GM21737 (cell line): ENCODE measurements around the gene GRID1.
"Not testable (repeated sequence)": the region's sequence is repeated elsewhere in the genome, so short reads cannot be mapped to it uniquely, and the experiment has no call there.

ENCODE experiments used
- ATAC-seq: cut with Tn5 transposase; IDR thresholded peaks from one replicate; pipeline ENCODE4 v1.9.1; 2021; ENCODE audit warnings: mild to moderate bottlenecking, moderate library complexity; ENCODE audit not compliant: unreplicated experiment

GRID1 gene

GRCh38 chr10:85702768-85703167 lies 663.8 kb downstream of the GRID1 start:
- ATAC-seq: no peak

- not testable (repeated sequence) for ATAC-seq
Measured at GRCh38 chr10:85699066-85699465, 667.5 kb downstream of the GRID1 start.

GRCh38 chr10:85696893-85697292 lies 669.7 kb downstream of the GRID1 start:
- no peak for ATAC-seq

- no peak for ATAC-seq
Measured at GRCh38 chr10:85682621-85683020, 684.0 kb downstream of the GRID1 start.

- ATAC-seq: no peak
Measured at GRCh38 chr10:85679710-85680109, 686.9 kb downstream of the GRID1 start.

GRCh38 chr10:85679061-85679460 lies 687.5 kb downstream of the GRID1 start:
- ATAC-seq: no peak

GRCh38 chr10:85674851-85675250 lies 691.7 kb downstream of the GRID1 start:
- no peak for ATAC-seq

- no peak for ATAC-seq
Measured at GRCh38 chr10:85673270-85673669, 693.3 kb downstream of the GRID1 start.

GRCh38 chr10:85671530-85671929 lies 695.1 kb downstream of the GRID1 start:
- no peak for ATAC-seq

GRCh38 chr10:85668522-85668921 lies 698.1 kb downstream of the GRID1 start:
- ATAC-seq: no peak

GRCh38 chr10:85667638-85668233 lies 698.9 kb downstream of the GRID1 start:
- ATAC-seq: no peak

- no peak for ATAC-seq
Measured at GRCh38 chr10:85666987-85667386, 699.6 kb downstream of the GRID1 start.

GRCh38 chr10:85666102-85666501 lies 700.5 kb downstream of the GRID1 start:
- ATAC-seq: no peak

GRCh38 chr10:85665681-85666080 lies 700.9 kb downstream of the GRID1 start:
- no peak for ATAC-seq

GRCh38 chr10:85665078-85665477 lies 701.5 kb downstream of the GRID1 start:
- ATAC-seq: no peak

GRCh38 chr10:85661123-85661522 lies 705.5 kb downstream of the GRID1 start:
- ATAC-seq: no peak

GRCh38 chr10:85659331-85659730 lies 707.3 kb downstream of the GRID1 start:
- no peak for ATAC-seq

- ATAC-seq: no peak
Measured at GRCh38 chr10:85658518-85658917, 708.1 kb downstream of the GRID1 start.

- no peak for ATAC-seq
Measured at GRCh38 chr10:85657476-85658113, 709.0 kb downstream of the GRID1 start.

- no peak for ATAC-seq
Measured at GRCh38 chr10:85655411-85655810, 711.2 kb downstream of the GRID1 start.

GRCh38 chr10:85651497-85651882 lies 715.1 kb downstream of the GRID1 start:
- no peak for ATAC-seq

- no peak for ATAC-seq
Measured at GRCh38 chr10:85650791-85651496, 715.7 kb downstream of the GRID1 start.
